CD4-positive, alpha-beta memory T cell (primary cell): ENCODE data around the gene MAP4K3. TPM values are rescaled to one million over a fixed set of nuclear protein-coding genes. Genes with fewer than 3 reads are reported as not detected.
A peak's percentile ranks its signal among the peaks of the same experiment; 100 is the strongest.
"Not testable (repeated sequence)": the region's sequence is repeated elsewhere in the genome, so short reads cannot be mapped to it uniquely, and the experiment has no call there.

ENCODE experiments used
- CTCF ChIA-PET: fragments of 350-600 bp; sonication (Branson Sonifier 250); formaldehyde crosslinking; loops from one replicate; lab custom pipeline; 2021; ENCODE audit warnings: inconsistent platforms; ENCODE audit not compliant: partially characterized antibody; lab: Charles Lee
- POLR2A ChIA-PET: fragments of 350-600 bp; sonication (Branson Sonifier 250); formaldehyde crosslinking; loops from one replicate; lab custom pipeline; 2021; ENCODE audit not compliant: partially characterized antibody; lab: Charles Lee
- DNase-seq, 5 donors: peaks; one replicate each; pipeline versions ENCODE4 v3.0.0 to v3.0.0-alpha.2; 2020 to 2022; ENCODE audit warnings: mixed read lengths in 1 of 5
- H3K27ac ChIP-seq: one replicate; pipeline ENCODE4 v1.7.0; 2013; ENCODE audit warnings: low read depth, low read length
- H3K27me3 ChIP-seq: 2 replicates; pipeline ENCODE4 v1.7.0; 2013; ENCODE audit warnings: mild to moderate bottlenecking, low read length, moderate library complexity; ENCODE audit not compliant: insufficient read depth
- H3K36me3 ChIP-seq: 2 replicates; pipeline ENCODE4 v1.7.0; 2013; ENCODE audit warnings: mild to moderate bottlenecking, low read length, moderate library complexity; ENCODE audit not compliant: insufficient read depth
- H3K4me1 ChIP-seq: 2 replicates; pipeline ENCODE4 v1.7.0; 2013; ENCODE audit warnings: mild to moderate bottlenecking, low read length, moderate library complexity; ENCODE audit not compliant: insufficient read depth
- H3K4me3 ChIP-seq, 2 donors: one replicate each; pipeline ENCODE4 v1.7.0; 2013; ENCODE audit warnings: low read length in 2 of 2, mild to moderate bottlenecking in 1 of 2
- H3K9me3 ChIP-seq, 2 donors: one replicate each; pipeline ENCODE4 v1.7.0; 2013; ENCODE audit warnings: low read length in 2 of 2, control low read depth in 1 of 2; ENCODE audit not compliant: control insufficient read depth in 1 of 2
- H3K27ac Mint-ChIP-seq, 7 donors: one replicate each; pipeline ENCODE4 v1.8.0; 2020 to 2021; ENCODE audit warnings: mixed read lengths in 7 of 7, mild to moderate bottlenecking in 6 of 7, inconsistent platforms in 3 of 7, moderate library complexity in 3 of 7
- H3K27me3 Mint-ChIP-seq, 2 donors: one replicate each; pipeline ENCODE4 v1.8.0; 2020 to 2021; ENCODE audit warnings: mixed read lengths in 2 of 2
- H3K36me3 Mint-ChIP-seq, 2 donors: one replicate each; pipeline ENCODE4 v1.8.0; 2020 to 2021; ENCODE audit warnings: mixed read lengths in 2 of 2, inconsistent platforms in 1 of 2, mild to moderate bottlenecking in 1 of 2
- H3K4me1 Mint-ChIP-seq, 4 donors: one replicate each; pipeline ENCODE4 v1.8.0; 2020 to 2021; ENCODE audit warnings: mixed read lengths in 4 of 4, mild to moderate bottlenecking in 1 of 4
- H3K4me3 Mint-ChIP-seq, 8 donors: one replicate each; pipeline ENCODE4 v1.8.0; 2020 to 2021; ENCODE audit warnings: mixed read lengths in 8 of 8, mild to moderate bottlenecking in 7 of 8, moderate library complexity in 6 of 8, inconsistent platforms in 3 of 8
- H3K9me3 Mint-ChIP-seq, 8 donors: one replicate each; pipeline ENCODE4 v1.8.0; 2020 to 2021; ENCODE audit warnings: mixed read lengths in 8 of 8, mild to moderate bottlenecking in 5 of 8, inconsistent platforms in 3 of 8, moderate library complexity in 1 of 8
- intact Hi-C: fragments of 100-400 bp; cut with micrococcal nuclease; formaldehyde crosslinking; loops from one replicate; pipeline ENCODE4 v1.15.1; 2023
- polyA plus RNA-seq, 2 donors: library from polyadenylated mRNA; unstranded; fragments of 300-500 nt; fragmentation: Illumina TruSeq; gene quantifications; one replicate each; pipeline ENCODE4 v1.2.3, GENCODE V29; 2021
- total RNA-seq, 2 experiments: library from RNA; stranded (reverse); gene quantifications; one replicate each; pipeline ENCODE4 v1.2.3, GENCODE V29; 2021

MAP4K3 gene
- total and polyA plus RNA-seq, 4 experiments from 2014 or later: 1.7 to 18.1 (median 9.4) TPM

- Mint-ChIP-seq H3K4me1 (peaks cover 11 to 27% (median 14%) of the 10 kb centered on the region in 4 donors), H3K27ac (no peak overlapping the region), H3K9me3 (no peaks in the 10 kb centered on the region), H3K36me3 (peaks cover 3 to 5% of the 10 kb centered on the region in 2 donors), H3K27me3 (no peaks in the 10 kb centered on the region), H3K4me3 (no peak overlapping the region)
- Histone ChIP-seq H3K27ac (no peak overlapping the region), H3K36me3 (no peaks in the 10 kb centered on the region), H3K27me3 (no peaks in the 10 kb centered on the region), H3K9me3 (no peaks in the 10 kb centered on the region), H3K4me3 (no peak overlapping the region), H3K4me1 (no peaks in the 10 kb centered on the region)
- no peak for DNase-seq
- ChIA-PET CTCF (interaction anchor here (0.7 to 1.3 kb wide), 2 partner anchors 14 to 47 kb away, joined by 3 read pairs; no protein-coding TSS in a partner anchor), POLR2A (no interaction called here)
- intact Hi-C loops: no loop called here
Measured at GRCh38 chr2:39394516-39394961, 42.5 kb downstream of the MAP4K3 start.

GRCh38 chr2:39392672-39393071 is 44.4 kb downstream of the MAP4K3 start:
- POLR2A ChIA-PET: no interaction called here
- H3K27ac Mint-ChIP-seq: peak overlapping the region in 2 of 7 donors; percentile 3 to 38

GRCh38 chr2:39390216-39390615 is 46.9 kb downstream of the MAP4K3 start:
- intact Hi-C loops: no loop called here
- no peak for DNase-seq
- no peak overlapping the region for H3K27ac Mint-ChIP-seq
- no peaks in the 10 kb centered on the region for H3K27me3 Mint-ChIP-seq
- H3K4me1 ChIP-seq: no peaks in the 10 kb centered on the region
- no peaks in the 10 kb centered on the region for H3K9me3 ChIP-seq
- H3K36me3 Mint-ChIP-seq: peaks cover 3 to 5% of the 10 kb centered on the region in 2 donors
- H3K4me3 ChIP-seq: no peak overlapping the region
- H3K9me3 Mint-ChIP-seq: peaks cover 0 to 4% (median 0%) of the 10 kb centered on the region in 8 donors
- no peaks in the 10 kb centered on the region for H3K36me3 ChIP-seq
- H3K4me1 Mint-ChIP-seq: peaks cover 11 to 14% (median 14%) of the 10 kb centered on the region in 4 donors
- no peaks in the 10 kb centered on the region for H3K27me3 ChIP-seq
- H3K27ac ChIP-seq: no peak overlapping the region
- POLR2A ChIA-PET: no interaction called here
- H3K4me3 Mint-ChIP-seq: no peak overlapping the region
- CTCF ChIA-PET: no interaction called here

More at GRCh38 chr2:39392672-39393071, 44.4 kb downstream of the MAP4K3 start:
- Histone ChIP-seq H3K4me1 (no peaks in the 10 kb centered on the region), H3K27ac (no peak overlapping the region), H3K9me3 (no peaks in the 10 kb centered on the region), H3K27me3 (no peaks in the 10 kb centered on the region), H3K4me3 (no peak overlapping the region), H3K36me3 (no peaks in the 10 kb centered on the region)
- H3K27me3 Mint-ChIP-seq: no peaks in the 10 kb centered on the region
- peaks cover 3 to 5% of the 10 kb centered on the region in 2 donors for H3K36me3 Mint-ChIP-seq
- no peaks in the 10 kb centered on the region for H3K9me3 Mint-ChIP-seq
- intact Hi-C loops: no loop called here
- H3K4me3 Mint-ChIP-seq: no peak overlapping the region
- DNase-seq: no peak
- CTCF ChIA-PET: interaction anchor here (1.4 to 1.6 kb wide), 2 partner anchors 12 to 15 kb away, joined by 4 to 8 read pairs; no protein-coding TSS in a partner anchor
- peaks cover 10 to 21% (median 15%) of the 10 kb centered on the region in 4 donors for H3K4me1 Mint-ChIP-seq

- no peaks in the 10 kb centered on the region for H3K27me3 Mint-ChIP-seq
- intact Hi-C loops: no loop called here
- no peaks in the 10 kb centered on the region for H3K4me1 ChIP-seq
- DNase-seq: no peak
- POLR2A ChIA-PET: no interaction called here
- peaks cover 11 to 20% (median 15%) of the 10 kb centered on the region in 4 donors for H3K4me1 Mint-ChIP-seq
- no peak overlapping the region for H3K4me3 Mint-ChIP-seq
- H3K27me3 ChIP-seq: no peaks in the 10 kb centered on the region
- peaks cover 0 to 4% (median 0%) of the 10 kb centered on the region in 8 donors for H3K9me3 Mint-ChIP-seq
- H3K4me3 ChIP-seq: no peak overlapping the region
- H3K27ac ChIP-seq: no peak overlapping the region
- peaks cover 0 to 3% of the 10 kb centered on the region in 2 donors for H3K36me3 Mint-ChIP-seq
- H3K27ac Mint-ChIP-seq: no peak overlapping the region
- CTCF ChIA-PET: no interaction called here
- no peaks in the 10 kb centered on the region for H3K9me3 ChIP-seq
- H3K36me3 ChIP-seq: no peaks in the 10 kb centered on the region
Measured at GRCh38 chr2:39386064-39386463, 51.0 kb downstream of the MAP4K3 start.

GRCh38 chr2:39385172-39385571 is 51.9 kb downstream of the MAP4K3 start:
- no peak for DNase-seq
- Mint-ChIP-seq H3K27me3 (no peaks in the 10 kb centered on the region), H3K27ac (no peak overlapping the region), H3K36me3 (peaks cover 0 to 3% of the 10 kb centered on the region in 2 donors), H3K9me3 (peaks cover 0 to 4% (median 0%) of the 10 kb centered on the region in 8 donors), H3K4me3 (no peak overlapping the region), H3K4me1 (peaks cover 6 to 26% (median 16%) of the 10 kb centered on the region in 4 donors)
- CTCF ChIA-PET: no interaction called here
- no peaks in the 10 kb centered on the region for H3K36me3 ChIP-seq
- no peak overlapping the region for H3K27ac ChIP-seq
- no peak overlapping the region for H3K4me3 ChIP-seq
- H3K4me1 ChIP-seq: no peaks in the 10 kb centered on the region
- H3K27me3 ChIP-seq: no peaks in the 10 kb centered on the region
- intact Hi-C loops: no loop called here
- no peaks in the 10 kb centered on the region for H3K9me3 ChIP-seq
- POLR2A ChIA-PET: no interaction called here

- H3K27me3 ChIP-seq, H3K9me3 ChIP-seq, CTCF ChIA-PET, H3K27ac Mint-ChIP-seq, H3K27me3 Mint-ChIP-seq, H3K9me3 Mint-ChIP-seq, H3K36me3 ChIP-seq, intact Hi-C loops, H3K4me3 ChIP-seq, H3K36me3 Mint-ChIP-seq, H3K27ac ChIP-seq, POLR2A ChIA-PET, DNase-seq, H3K4me1 ChIP-seq: not testable (repeated sequence)
- H3K4me3 Mint-ChIP-seq: peak overlapping the region in 1 of 8 donors; percentile 45
- peaks cover 4 to 22% (median 13%) of the 10 kb centered on the region in 4 donors for H3K4me1 Mint-ChIP-seq
Measured at GRCh38 chr2:39384071-39384470, 53.0 kb downstream of the MAP4K3 start.

GRCh38 chr2:39383146-39383545 is 53.9 kb downstream of the MAP4K3 start:
- Histone ChIP-seq H3K9me3 (no peaks in the 10 kb centered on the region), H3K4me3 (no peak overlapping the region), H3K36me3 (no peaks in the 10 kb centered on the region), H3K27ac (no peak overlapping the region), H3K27me3 (no peaks in the 10 kb centered on the region), H3K4me1 (no peaks in the 10 kb centered on the region)
- intact Hi-C loops: no loop called here
- ChIA-PET CTCF (no interaction called here), POLR2A (no interaction called here)
- DNase-seq: no peak
- Mint-ChIP-seq H3K27ac (peak overlapping the region in 1 of 7 donors; percentile 71), H3K36me3 (peaks cover 0 to 3% of the 10 kb centered on the region in 2 donors), H3K4me1 (peaks cover 4 to 22% (median 12%) of the 10 kb centered on the region in 4 donors), H3K27me3 (no peaks in the 10 kb centered on the region), H3K9me3 (peaks cover 0 to 4% (median 0%) of the 10 kb centered on the region in 8 donors), H3K4me3 (no peak overlapping the region)
